GM19463 (cell line): ENCODE results near the gene NKD2.

Source experiments
- ATAC-seq: cut with Tn5 transposase; IDR thresholded peaks from one replicate; pipeline ENCODE4 v1.9.1; 2021; ENCODE audit warnings: mild to moderate bottlenecking, moderate library complexity; ENCODE audit not compliant: unreplicated experiment

The NKD2 gene

DNA sequence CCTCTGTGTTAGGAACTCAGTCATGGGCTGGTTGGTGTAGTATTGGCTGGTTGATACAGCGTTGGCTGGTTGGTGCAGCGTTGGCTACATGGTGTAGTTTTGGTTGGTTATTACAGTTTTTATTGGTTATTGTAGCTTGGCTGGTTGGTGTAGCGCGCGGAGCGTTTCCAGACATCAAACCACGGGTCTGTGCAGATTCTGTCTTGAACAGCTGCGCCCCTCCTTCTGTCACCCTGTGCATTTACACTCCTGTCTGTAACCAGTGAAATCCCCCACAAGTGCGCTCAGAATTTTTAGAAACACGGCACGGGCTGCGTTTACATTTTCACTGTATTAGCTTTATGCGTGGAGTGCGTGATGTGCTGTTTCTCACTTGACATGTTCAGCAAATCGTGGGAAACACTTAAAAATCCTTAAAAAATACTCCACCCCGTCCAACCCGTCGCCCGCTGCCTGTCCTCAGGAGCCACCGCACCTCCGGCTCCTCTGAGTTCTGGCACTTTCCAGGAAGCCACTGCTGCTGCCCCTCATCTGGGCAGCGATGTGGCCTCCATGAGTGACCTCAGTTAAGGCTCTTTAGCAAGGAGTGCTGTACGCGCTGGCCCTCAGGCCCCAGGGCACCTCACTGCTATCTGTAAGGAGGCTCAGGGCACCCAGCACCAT is 20.8 kb downstream of the NKD2 start:
- ATAC-seq, result no peak

DNA sequence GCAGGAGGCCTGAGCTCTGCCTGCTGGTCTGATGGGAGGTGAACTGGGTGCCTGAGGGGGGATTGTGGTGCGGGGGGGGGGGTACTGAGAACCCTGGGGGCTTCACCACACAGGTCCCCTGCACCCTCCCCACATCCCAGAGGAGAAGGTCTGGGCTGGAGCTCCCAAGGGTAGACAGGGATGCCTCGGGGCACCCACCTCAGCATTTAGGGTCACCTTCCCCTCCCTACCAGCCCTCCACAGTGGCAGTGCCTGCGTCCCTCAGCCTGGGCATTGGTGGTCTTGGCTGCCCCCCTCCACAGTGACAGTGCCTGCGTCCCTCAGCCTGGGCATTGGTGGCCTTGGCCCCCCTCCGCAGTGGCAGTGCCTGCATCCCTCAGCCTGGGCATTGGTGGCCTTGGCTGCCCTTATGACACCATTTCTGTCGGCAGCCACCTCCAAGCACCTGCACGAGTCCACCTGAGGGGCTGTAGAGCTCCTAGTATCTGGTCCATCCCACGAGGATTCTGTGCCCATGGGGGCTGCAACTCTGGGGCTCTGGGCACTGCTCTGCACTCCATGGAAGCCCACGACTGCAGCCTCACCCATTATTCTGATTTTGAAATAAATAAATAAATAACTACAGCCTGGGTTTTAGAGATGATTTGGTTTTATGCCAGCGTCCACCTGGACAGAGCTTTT is 21.5 kb downstream of the NKD2 start:
- no peak for ATAC-seq

DNA sequence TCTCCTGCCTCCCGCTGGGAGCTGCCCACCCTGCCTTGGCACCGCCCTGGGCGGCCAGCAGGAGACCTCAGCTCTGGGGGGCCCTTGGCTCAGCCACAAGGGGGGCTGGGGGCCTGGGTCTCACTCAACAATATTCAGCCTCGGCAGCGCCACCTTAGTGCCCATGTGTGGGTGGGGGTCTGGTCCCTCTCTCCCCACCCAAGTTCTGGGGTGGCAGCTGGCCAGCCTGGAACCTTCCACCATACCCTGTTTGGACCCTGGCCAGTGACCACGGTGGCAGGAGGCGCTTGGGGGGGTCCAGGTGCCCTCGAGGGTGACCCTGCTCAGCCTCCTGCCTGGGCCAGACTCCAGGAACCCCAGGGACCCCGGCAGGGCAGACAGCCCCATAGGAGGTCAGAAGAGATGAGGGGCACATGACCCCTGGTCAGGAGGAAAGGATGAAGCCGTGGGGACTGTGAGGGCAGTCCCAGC is 22.2 kb downstream of the NKD2 start:
- no peak for ATAC-seq

DNA sequence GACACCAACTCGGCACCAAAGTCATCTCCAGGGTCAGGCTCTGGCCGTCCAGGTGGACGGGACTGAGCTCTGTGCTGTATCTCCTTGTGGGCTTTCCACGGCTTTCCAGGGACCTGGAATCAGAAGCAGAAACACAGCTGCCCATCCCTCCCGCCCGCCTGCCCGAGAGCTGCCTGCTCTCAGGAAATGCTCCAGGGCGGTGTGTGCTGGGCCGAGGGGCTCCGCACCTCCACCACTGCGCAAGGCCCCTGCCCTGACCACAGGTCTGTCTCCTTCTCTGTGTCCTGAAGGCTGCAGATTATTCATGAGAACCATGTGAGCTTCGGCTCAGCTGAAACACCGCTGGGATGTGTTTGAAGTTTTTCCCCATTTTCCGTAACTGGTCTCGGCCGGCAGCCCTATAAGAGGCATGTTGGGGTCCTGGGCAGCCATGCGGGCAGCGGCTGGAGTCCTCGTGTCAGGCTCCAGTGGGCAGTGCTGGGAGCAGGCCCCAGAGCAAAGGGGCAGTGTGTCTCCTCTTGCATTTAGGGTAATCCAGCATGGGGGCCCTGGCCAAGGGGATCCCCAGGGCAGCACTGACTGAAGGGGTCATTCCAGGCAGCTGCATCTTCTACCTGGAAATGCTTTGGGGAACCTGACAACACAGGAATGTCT is 22.8 kb downstream of the NKD2 start:
- no peak for ATAC-seq

DNA sequence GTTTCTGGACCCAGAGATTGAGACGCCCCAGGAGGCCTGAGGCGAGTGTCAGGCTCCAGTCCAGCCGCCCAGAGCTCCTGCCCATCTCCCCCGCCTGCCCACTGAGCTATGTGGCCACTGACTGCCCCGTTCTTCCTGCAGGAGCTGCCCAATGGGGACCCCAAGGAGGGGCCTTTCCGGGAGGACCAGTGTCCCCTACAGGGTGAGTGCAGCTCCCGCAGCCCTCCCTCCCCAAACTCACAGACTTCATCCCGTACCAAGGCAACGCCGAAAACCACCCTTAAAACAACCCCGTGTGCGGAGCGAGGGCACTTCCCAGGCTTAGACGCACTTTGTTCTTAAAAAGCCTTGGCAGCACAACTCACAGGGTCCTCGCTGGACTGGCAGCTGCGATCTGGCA is 23.4 kb downstream of the NKD2 start:
- ATAC-seq, result no peak

DNA sequence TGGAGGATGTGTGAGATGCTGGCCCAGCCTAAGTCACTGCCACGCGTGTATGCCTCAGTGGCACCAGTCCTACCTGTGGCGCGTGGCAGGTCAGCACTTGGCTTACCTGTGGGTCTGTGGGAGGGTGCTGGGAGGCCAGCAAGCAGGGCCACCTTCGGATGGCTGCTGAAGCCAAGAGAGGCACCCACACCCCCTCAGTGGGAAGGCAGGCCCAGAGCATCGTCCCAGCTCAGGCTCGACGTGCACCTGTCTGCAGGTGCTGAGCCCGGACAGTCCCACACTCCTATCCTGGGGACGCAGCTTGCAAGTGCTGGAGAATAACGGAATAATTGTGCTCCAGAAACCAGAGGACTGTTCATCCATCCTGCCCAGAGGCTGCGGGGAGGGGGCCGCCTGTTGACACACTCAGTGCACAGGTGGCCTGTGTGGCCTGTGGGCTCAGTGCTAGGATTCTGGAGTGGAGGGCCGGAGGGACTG is 24.0 kb downstream of the NKD2 start:
- ATAC-seq, result no peak

DNA sequence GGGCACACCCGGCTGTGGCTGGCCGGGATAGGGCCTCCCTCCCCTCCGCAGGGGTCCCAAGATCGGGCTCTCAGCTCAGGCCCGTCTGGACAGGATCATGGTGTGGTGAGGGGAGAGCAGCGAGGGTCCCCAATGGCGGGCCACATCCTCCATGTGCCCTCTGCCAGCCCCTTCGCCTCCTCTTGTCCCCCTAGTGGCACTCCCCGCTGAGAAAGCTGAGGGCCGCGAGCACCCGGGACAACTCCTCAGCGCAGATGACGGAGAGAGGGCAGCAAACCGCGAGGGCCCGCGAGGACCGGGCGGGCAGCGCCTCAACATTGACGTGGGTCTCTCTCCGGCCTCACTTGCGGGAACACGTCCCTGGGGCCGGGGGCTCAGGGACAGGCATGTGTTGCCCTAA is 24.6 kb downstream of the NKD2 start:
- ATAC-seq, result no peak

DNA sequence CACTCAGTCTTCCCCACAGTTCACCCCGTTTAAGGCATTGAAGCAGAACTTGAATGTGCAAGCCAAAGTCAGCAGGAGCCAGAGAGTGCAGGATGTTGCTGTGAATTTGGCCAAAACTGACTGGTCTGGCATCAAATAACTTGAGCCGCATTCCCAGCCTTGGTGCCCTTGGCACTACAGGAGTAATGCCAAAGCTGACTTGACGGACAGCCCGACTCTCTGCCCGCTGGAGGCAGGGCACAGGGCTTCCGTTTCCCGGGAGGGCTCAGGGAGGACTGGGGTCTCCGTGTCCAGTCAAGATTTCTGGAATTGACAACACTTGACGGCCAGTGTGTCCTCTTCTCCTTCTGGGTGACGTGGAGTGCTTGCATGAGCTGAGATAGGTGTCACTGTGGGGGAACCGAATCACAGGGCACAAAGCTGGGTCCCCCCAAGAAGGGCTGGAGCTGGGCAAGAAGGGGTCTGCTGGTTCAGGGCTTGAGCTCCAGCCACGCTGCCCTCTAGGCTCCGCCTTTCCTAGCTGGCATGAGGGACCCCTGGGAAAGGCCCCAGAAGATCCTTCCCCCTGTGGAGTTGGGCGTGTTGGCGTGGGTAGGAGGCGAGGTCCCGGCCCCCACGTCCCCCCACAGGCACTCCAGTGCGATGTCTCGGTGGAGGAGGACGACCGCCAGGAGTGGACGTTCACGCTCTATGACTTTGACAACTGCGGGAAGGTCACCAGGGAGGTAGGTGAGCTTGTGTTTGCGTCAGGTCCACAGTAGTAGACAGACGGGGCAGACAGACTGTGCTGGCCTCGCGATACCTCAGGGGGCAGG is 25.2 kb downstream of the NKD2 start:
- ATAC-seq, result no peak

DNA sequence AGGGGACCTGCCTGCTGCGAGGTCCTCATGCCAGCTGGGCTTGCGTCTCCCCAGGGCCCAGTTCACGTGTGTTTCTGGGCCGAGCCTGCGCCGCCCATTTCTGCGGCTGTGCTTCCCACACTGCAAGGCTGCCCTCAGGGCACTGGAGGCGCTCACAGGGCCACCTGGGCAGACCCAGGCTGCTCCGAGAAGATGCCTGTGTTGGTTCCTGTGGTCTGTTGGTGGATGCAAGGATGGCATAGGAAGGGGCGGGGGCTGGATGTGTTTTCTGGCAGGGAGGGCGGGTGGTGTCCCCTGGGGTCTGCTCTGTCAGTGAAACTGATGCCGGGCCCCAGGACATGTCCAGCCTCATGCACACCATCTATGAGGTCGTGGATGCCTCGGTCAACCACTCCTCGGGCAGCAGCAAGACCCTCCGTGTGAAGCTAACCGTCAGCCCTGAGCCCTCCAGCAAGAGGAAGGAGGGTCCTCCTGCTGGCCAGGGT is 25.9 kb downstream of the NKD2 start:
- no peak for ATAC-seq

DNA sequence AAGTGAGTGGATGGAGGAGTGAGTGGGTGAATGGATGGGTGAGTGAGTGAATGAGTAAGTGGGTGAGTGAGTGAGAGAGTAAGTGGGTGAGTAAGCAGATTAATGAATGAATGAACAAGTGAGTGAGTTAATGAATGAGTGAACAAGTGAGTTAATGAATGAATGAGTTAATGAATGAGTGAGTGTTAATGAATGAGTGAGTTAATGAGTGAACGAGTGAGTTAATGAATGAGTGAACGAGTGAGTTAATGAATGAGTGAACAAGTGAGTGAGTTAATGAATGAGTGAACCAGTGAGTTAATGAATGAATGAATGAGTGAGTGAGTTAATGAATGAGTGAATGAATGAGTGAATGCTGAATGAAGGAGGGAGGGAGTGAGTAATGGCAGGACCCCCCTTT is 26.4 kb downstream of the NKD2 start:
- no peak for ATAC-seq

DNA sequence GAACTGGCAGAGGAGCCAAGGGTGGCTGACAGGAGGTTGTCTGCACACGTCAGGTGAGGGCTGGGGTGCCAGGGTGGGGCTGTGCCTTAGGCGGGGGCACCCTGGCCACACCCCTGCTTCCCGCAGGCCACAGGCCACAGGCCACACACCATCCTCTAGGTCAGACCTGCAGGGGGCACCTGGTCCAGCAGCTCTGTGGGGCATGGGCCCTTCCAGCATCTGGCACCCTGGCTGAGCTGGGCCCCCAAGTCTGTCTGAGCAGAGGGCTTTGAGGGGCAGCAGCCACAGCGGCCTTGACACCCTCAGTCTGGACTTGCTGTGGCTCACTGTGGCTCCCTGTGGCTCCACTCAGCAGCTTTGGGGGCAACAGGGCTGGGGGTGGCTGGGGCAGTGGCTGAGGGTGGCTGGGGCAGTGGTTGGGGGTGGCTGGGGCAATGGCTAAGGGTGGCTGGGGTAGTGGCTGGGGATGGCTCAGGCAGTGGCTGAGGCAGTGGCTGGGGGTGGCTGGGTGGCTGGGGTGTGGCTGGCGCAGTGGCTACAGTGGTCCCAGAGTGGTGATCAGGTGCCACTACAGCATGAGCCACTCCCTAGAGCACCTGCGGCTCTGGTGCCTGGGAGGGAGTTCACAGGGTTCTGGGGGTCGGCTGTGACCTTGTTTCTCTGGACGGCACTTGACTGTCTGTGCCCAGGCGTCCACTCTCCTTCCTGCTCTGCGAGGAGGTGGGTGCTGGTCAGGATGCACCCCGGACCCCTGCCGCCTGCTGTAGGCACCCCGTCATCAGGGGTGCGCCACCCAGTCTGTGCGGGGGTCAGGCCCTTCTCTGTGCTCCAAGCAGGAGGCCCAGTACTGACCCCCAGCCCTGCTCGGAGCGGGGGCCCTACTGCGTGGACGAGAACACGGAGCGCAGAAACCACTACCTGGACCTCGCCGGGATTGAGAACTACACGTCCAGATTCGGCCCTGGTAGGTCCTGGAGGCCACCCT is 27.1 kb downstream of the NKD2 start:
- ATAC-seq, result no peak

DNA sequence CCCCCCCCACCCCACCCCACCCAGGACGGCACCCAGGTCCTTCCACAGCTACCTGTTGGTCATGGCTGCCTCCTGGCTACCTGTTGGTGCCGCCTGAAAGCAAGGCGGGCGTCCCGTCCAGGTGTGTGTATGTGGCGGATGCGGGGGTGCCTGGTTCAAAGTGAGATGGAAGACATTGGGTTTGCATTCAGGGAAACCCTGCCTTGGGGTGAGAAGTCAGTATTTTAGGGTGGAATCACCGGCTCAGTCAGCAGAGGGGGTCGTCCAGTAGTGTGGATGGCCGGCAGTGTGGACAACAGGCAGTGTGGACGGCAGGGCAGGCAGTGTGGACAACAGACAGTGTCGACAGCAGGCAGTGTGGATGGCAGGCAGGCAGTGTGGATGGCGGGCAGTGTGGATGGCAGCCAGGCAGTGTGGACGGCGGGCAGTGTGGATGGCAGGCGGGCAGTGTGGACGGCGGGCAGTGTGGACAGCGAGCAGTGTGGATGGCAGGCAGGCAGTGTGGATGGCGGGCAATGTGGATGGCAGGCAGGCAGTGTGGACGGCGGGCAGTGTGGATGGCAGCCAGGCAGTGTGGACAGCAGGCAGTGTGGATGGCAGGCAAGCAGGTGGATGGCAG is 28.0 kb downstream of the NKD2 start:
- ATAC-seq, result no peak

DNA sequence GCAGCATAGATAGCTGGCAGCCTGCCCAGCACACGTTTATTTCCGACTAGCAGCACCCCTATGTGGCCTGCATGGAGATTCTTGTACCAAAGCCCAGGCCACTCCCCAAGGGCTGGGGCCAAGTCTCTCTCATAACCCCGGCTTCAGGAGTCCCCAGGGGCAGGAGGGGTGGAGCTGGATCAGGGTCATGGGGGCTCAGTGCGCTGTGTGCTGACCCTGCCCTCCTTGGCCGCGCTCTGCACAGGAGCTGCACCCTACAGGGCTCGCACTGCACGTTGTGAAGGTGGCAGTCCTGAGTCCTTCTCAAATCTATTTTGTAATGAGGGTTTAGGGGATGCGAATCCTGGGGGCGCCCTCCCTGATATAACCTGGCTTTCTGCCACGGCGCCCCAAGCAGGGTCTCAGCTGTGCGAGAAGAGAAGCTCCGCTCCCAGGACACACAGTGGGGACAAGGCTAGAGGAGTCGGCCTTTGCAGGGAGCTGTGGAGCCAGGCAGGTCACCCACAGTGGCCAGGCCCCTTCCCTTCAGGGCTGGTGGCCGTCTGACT is 28.6 kb downstream of the NKD2 start:
- no peak for ATAC-seq

DNA sequence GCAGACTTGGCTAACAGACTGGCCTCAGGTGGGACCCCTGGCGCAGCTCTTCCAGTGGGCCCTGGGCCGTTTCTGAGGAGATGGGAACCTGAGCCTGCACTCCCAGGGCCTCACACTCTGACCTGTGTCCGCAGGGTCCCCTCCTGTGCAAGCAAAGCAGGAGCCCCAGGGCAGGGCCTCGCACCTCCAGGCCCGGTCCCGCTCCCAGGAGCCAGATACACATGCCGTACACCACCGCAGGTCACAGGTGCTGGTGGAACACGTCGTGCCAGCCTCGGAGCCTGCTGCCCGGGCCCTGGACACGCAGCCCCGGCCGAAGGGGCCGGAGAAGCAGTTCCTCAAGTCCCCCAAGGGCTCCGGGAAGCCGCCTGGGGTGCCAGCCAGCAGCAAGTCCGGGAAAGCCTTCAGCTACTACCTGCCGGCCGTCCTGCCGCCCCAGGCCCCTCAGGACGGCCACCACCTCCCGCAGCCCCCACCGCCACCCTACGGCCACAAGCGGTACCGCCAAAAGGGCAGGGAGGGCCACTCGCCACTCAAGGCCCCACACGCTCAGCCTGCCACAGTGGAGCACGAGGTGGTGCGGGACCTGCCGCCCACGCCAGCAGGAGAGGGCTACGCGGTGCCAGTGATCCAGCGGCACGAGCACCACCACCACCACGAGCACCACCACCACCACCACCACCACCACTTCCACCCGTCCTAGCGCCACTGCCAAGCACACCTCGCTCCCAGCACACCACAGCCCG is 29.2 kb downstream of the NKD2 start:
- ATAC-seq, result no peak

DNA sequence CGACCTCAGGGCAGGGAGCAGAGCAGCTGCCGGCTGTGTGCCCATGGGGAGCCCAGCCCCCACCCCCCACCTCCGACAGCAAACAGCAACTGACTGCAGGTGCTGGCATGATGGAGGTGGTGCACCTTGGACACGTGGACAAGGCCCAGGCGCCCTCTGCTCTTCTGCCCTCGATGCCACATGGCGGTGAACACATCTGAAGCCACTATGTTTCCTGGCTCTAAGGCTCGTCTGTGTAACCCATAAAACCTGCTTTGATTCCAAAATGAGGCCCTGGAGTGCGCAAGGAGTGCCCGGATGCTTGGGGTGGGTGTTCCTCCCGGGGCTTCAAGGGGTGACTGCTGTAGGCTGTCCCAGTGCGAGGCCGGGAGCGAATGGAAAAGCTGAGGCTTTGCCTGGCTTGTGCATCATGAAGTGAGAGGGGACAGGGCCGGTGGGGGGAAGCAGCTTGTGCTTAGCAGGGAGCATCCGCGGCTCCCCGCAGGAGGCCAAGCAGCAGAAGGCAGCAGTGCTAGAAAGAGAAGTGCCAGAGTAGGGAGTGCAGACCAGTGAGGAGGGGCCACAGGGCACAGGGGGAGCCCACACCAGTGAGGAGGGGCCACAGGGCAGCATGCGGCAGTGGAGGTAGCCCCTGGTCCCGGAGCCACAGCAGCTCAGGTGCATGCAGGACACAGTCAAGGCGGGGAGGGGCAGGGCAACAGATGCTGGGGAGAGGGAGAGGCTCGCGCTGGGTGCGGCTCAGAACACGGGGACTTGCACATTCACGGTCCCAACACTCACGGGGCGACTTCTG is 30.0 kb downstream of the NKD2 start:
- no peak for ATAC-seq

DNA sequence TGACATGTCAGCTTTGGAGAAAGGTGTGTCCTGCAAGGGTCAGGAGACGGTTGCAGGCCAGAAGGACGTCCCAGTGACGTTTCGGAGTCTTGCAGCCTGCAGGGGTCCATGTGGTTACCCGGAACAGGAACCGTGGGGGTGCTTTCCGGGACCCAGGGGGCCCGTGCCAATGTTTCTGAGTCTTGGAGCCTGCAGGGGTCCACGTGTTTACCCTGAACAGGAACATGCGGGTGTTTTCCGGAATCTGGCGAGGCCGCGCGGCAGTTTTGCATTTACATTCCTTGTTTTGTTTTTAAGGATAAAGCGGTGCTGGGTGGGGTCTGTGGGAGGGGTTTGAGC is 30.6 kb downstream of the NKD2 start:
- ATAC-seq, result no peak

DNA sequence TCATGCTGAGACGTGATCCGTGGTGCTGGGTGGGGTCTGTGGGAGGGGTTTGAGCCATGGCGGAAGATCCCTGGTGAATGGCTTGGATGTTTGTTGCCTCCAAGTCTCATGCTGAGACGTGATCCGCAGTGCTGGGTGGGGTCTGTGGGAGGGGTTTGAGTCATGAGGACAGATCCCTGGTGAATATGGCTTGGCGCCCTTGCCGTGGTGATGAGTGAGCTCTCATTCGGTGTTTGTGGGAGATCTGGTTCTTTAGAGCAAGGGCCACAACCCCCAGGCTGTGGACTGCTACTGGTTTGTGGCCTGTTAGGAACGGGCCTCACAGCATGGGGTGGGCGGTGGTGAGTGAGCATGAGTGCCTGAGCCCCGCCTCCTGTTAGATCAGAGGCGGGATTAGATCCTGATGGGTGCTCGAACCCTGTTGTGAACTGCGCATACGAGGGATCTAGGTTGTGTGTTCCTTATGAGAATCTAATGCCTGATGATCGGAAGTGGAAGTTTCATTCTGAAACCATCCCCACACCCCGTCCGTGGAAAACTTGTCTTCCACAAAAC is 31.2 kb downstream of the NKD2 start:
- no peak for ATAC-seq

DNA sequence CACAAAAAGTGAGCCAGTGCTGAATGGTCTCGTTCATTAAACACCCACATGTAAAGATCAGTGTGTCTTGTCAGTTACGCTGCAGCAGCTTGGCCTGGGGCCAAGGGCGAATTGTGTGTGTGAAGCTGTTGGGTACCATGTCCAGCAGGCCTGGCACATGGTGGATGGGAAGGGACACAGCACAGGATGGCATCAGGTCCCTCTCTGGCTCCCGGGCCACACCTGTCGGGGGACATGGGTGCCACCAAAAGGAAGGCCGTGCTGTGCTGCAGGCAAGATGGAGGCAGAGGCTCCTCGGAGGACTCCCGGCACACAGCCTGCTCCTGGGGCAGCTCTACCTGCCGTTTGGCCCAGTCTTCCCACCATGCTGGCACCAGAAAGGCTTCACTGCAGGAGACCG is 32.0 kb downstream of the NKD2 start:
- ATAC-seq, result no peak
